Sigmoid colon (tissue), 4 donors: ENCODE results near the gene ODAD4.

Experiments used
- EP300 ChIP-seq, 4 donors: sonication (generic); formaldehyde crosslinking; IDR thresholded peaks; one replicate each; pipeline ENCODE4 v1.6.1; 2017; ENCODE audit warnings: antibody characterized with exemption in 4 of 4
- POLR2A ChIP-seq, 2 donors: fragments of 450-650 bp; IDR thresholded peaks; one replicate each; pipeline ENCODE4 v1.6.1; 2016; ENCODE audit warnings: antibody characterized with exemption in 2 of 2, mild to moderate bottlenecking in 2 of 2, moderate library complexity in 2 of 2
- POLR2AphosphoS5 ChIP-seq, 4 donors: sonication (generic); formaldehyde crosslinking; IDR thresholded peaks; one replicate each; pipeline ENCODE4 v1.6.1; 2017; ENCODE audit warnings: antibody characterized with exemption in 4 of 4

DNA sequence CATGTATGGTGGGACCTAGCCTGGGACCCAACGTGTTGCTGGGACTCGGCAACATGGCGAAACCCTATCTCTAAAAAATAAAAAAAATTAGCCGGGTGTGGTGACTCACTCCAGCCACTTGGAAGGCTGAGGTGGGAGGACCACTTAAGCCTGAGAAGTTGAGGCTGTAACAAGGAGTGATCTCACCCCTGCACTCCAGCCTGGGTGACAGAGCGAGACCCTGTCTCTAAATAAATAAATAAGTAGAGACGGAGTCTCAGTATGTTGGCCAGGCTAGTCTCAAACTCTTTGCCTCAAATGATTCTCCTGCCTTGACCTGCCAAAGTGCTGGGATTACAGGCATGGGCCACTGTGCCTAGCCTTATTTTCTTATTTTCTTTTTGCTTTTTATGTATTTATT is 26.1 kb downstream of the ODAD4 start:
- TF ChIP-seq POLR2AphosphoS5 (IDR thresholded peaks at IDR 0.05) (no peak), EP300 (IDR thresholded peaks at IDR 0.05) (no peak), POLR2A (IDR thresholded peaks at IDR 0.05) (no peak)
